B cell (primary cell): ENCODE data around the gene PDLIM1. TPM values are rescaled to one million over a fixed set of nuclear protein-coding genes. Genes with fewer than 3 reads are reported as not detected.

Source experiments
- ATAC-seq: fragments of 200-7000 bp; cut with Tn5 transposase; one replicate; pipeline ENCODE4 v1.10.0; 2021; ENCODE audit warnings: low read depth, mild to moderate bottlenecking, moderate number of reproducible peaks, moderate library complexity
- CTCF ChIA-PET: fragments of 350-600 bp; sonication (Branson Sonifier 250); formaldehyde crosslinking; loops from one replicate; lab custom pipeline; 2021; ENCODE audit warnings: antibody characterized with exemption, inconsistent platforms; lab: Charles Lee
- POLR2A ChIA-PET: fragments of 350-600 bp; sonication (Branson Sonifier 250); formaldehyde crosslinking; loops from one replicate; lab custom pipeline; 2021; ENCODE audit warnings: antibody characterized with exemption; lab: Charles Lee
- DNase-seq: peaks from one replicate; pipeline ENCODE4 v3.0.0; 2013
- H2AFZ ChIP-seq: 2 replicates; pipeline ENCODE4 v1.6.1; 2012; ENCODE audit warnings: mild to moderate bottlenecking, low read depth, low read length; ENCODE audit not compliant: insufficient read depth, poor library complexity, severe bottlenecking
- H3K27ac ChIP-seq, 2 donors: 1 replicate in 1 of 2; 2 replicates in 1 of 2; pipeline ENCODE4 v1.5.1; 2012 to 2013; ENCODE audit warnings: low read length in 2 of 2, mild to moderate bottlenecking in 2 of 2, moderate library complexity in 1 of 2
- H3K27me3 ChIP-seq, 4 experiments: fragments of 200-600 bp in 1 of 4; sonication (generic) in 1 of 4; replicated peaks in 1 of 4; 1 replicate in 2 of 4; 2 replicates in 2 of 4; pipeline versions ENCODE4 v1.6.1 to v1.7.0; 2013 to 2016; ENCODE audit warnings: low read length in 3 of 4, mild to moderate bottlenecking in 2 of 4, mixed read lengths in 1 of 4, moderate library complexity in 1 of 4; ENCODE audit not compliant: insufficient read depth in 4 of 4, control insufficient read depth in 3 of 4; ENCODE audit errors: control extremely low read depth in 1 of 4
- H3K36me3 ChIP-seq, 2 experiments: replicated peaks in 1 of 2; 1 replicate in 1 of 2; 2 replicates in 1 of 2; pipeline versions ENCODE4 v1.6.1 to v1.7.1; 2013; ENCODE audit warnings: low read length in 1 of 2; ENCODE audit not compliant: insufficient read depth in 2 of 2, control insufficient read depth in 1 of 2; ENCODE audit errors: control extremely low read depth in 1 of 2, extremely low read depth in 1 of 2
- H3K4me1 ChIP-seq, 2 donors: fragments of 200-600 bp in 1 of 2; sonication (generic) in 1 of 2; 1 replicate in 1 of 2; 2 replicates in 1 of 2; pipeline versions ENCODE4 v1.5.1 to v1.6.1; 2013 to 2017; ENCODE audit warnings: low read length in 2 of 2; ENCODE audit not compliant: control insufficient read depth in 2 of 2, insufficient read depth in 2 of 2
- H3K4me2 ChIP-seq: replicated peaks from 2 replicates; pipeline ENCODE3; 2012; ENCODE audit warnings: mild to moderate bottlenecking, low read depth, low read length; ENCODE audit not compliant: poor library complexity, severe bottlenecking
- H3K4me3 ChIP-seq, 5 experiments: fragments of 200-600 bp in 1 of 5; sonication (generic) in 1 of 5; 1 replicate in 3 of 5; 2 replicates in 2 of 5; pipeline versions ENCODE4 v1.5.1 to v1.7.0; 2011 to 2016; ENCODE audit warnings: low read length in 4 of 5, mild to moderate bottlenecking in 4 of 5, low read depth in 2 of 5, control low read depth in 1 of 5, moderate library complexity in 1 of 5; ENCODE audit not compliant: insufficient read depth in 1 of 5; ENCODE audit errors: control extremely low read depth in 1 of 5, extremely low read depth in 1 of 5
- H3K79me2 ChIP-seq: fragments of 200-600 bp; sonication (generic); one replicate; pipeline ENCODE4 v1.6.0; 2016; ENCODE audit warnings: low read length; ENCODE audit not compliant: control insufficient read depth, insufficient read depth
- H3K9ac ChIP-seq: fragments of 200-600 bp; sonication (generic); 2 replicates; pipeline ENCODE4 v1.6.1; 2017; ENCODE audit warnings: mild to moderate bottlenecking, low read length, moderate library complexity
- H3K9me3 ChIP-seq, 3 donors: one replicate each; pipeline versions ENCODE4 v1.6.1 to v1.7.1; 2013; ENCODE audit warnings: low read length in 2 of 3; ENCODE audit not compliant: control insufficient read depth in 2 of 3, insufficient read depth in 1 of 3; ENCODE audit errors: control extremely low read depth in 1 of 3
- H4K20me1 ChIP-seq: 2 replicates; pipeline ENCODE4 v1.6.0; 2012; ENCODE audit warnings: mild to moderate bottlenecking, low read length; ENCODE audit not compliant: insufficient read depth, control insufficient read depth, poor library complexity, severe bottlenecking
- H3K27ac Mint-ChIP-seq: one replicate; pipeline ENCODE4 v1.8.0; 2021; ENCODE audit warnings: mixed read lengths
- H3K27me3 Mint-ChIP-seq: one replicate; pipeline ENCODE4 v1.8.0; 2021; ENCODE audit warnings: mixed read lengths
- H3K4me1 Mint-ChIP-seq: one replicate; pipeline ENCODE4 v1.8.0; 2021; ENCODE audit warnings: mixed read lengths
- H3K4me3 Mint-ChIP-seq: one replicate; pipeline ENCODE4 v1.8.0; 2021; ENCODE audit warnings: mixed read lengths
- H3K9me3 Mint-ChIP-seq: one replicate; pipeline ENCODE4 v1.8.0; 2022; ENCODE audit warnings: mixed read lengths; ENCODE audit not compliant: insufficient read depth
- EZH2 ChIP-seq: IDR thresholded peaks from 2 replicates; pipeline ENCODE4 v1.6.1; 2012; ENCODE audit warnings: borderline replicate concordance, low read depth, mild to moderate bottlenecking, moderate library complexity, low read length; ENCODE audit not compliant: insufficient read depth, poor library complexity, severe bottlenecking
- WGBS: methylation state at CpG from one replicate; pipeline ENCODE4 v1.1.5; 2013; ENCODE audit warnings: missing lambda C conversion rate; ENCODE audit not compliant: insufficient coverage; 5-methylcytosine and 5-hydroxymethylcytosine counted together
- intact Hi-C: fragments of 100-400 bp; cut with micrococcal nuclease; formaldehyde crosslinking; loops from one replicate; pipeline ENCODE4 v1.10.0; 2022
- polyA plus RNA-seq: library from polyadenylated mRNA; depleted of rRNA; stranded (reverse); fragments of >200 nt; gene quantifications from 2 replicates; pipeline ENCODE4 v1.2.3, GENCODE V29; 2012
- total RNA-seq, 2 donors: library from RNA; stranded (reverse); fragments of 120-200 nt in 1 of 2; gene quantifications; 1 replicate in 1 of 2; 2 replicates in 1 of 2; pipeline versions ENCODE4 v1.2.3 to v1.2.4, GENCODE V29; 2013 to 2022
- TF ChIP-seq, protein P1 (sequence below): fragments of 200-600 bp; IDR thresholded peaks from one replicate; pipeline ENCODE4 v1.8.0; 2022; ENCODE audit warnings: antibody characterized with exemption, mild to moderate bottlenecking

PDLIM1 gene
- total and polyA plus RNA-seq, 2 donors (not counting 1 experiment from before 2014, with no cell fraction given): 123 to 135 TPM

DNA sequence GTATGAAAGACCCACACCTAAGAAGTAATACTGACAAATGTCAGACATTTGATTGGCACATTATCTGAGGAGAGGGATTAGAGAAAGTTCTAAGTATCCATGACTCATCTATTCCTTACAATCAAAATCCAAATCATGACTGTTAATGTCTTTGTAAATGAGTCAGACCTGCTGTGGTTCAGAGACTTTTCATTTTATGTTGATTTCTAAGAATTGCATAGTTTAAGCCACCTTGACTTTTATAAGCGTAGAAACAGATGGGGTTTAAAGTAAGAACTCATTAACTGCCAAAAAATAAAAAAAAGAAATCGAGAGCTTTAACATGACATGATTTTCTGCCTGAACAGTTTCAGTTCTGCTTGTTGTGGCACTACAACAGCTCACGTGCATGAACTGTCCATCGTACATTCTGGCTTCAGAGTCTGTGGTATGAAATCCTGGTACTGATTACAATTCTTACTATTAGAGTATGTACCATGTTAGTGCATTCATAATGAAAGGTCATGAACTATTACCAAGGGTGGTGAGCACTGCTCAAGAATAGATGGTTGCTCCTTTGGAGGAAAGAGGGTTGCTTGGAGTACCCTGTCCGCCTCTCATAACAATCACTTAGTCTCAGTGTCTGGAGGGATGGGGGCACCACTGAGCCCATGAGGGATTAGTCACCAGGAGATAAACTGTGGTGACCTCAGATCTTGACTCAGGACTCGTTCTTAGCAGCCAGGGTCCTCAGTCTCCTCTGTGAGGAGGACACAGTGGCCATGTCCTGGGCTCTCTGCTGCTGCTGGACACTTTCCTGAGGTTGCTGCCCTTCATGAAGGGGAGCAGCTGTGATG is 54.5 kb downstream of the PDLIM1 start:
- Mint-ChIP-seq H3K4me3 (peak overlapping the region; percentile 39), H3K27me3 (no peaks in the 10 kb centered on the region), H3K4me1 (peaks cover 20% of the 10 kb centered on the region), H3K27ac (peak overlapping the region; percentile 42), H3K9me3 (peaks cover 4% of the 10 kb centered on the region)
- intact Hi-C loops: loop anchor here (2.0 kb wide), 1 partner anchor 53 kb away; no protein-coding TSS in a partner anchor
- peaks cover 6 to 64% of the 10 kb centered on the region in 2 experiments for H3K36me3 ChIP-seq
- H4K20me1 ChIP-seq: no peaks in the 10 kb centered on the region
- WGBS: 80% methylated on average over 1 of the region's 6 CpGs
- CTCF ChIA-PET: interaction anchor here (0.7 to 5.9 kb wide), 4 partner anchors 10 to 129 kb away, joined by 3 to 34 read pairs (median 4); no protein-coding TSS in a partner anchor
- peak overlapping the region; percentile 10 for H3K4me2 ChIP-seq
- H3K79me2 ChIP-seq: peaks cover 12% of the 10 kb centered on the region
- H3K9me3 ChIP-seq: no peaks in the 10 kb centered on the region
- no peaks in the 10 kb centered on the region for H3K27me3 ChIP-seq
- POLR2A ChIA-PET: interaction anchor here (0.9 kb wide), 1 partner anchor 60 kb away, joined by 3 read pairs; no protein-coding TSS in a partner anchor
- no peak overlapping the region for H3K4me3 ChIP-seq
- peak overlapping the region in 1 of 2 donors; percentile 50 for H3K27ac ChIP-seq
- TF ChIP-seq EZH2: no peak
- TF ChIP-seq, protein P1, sequence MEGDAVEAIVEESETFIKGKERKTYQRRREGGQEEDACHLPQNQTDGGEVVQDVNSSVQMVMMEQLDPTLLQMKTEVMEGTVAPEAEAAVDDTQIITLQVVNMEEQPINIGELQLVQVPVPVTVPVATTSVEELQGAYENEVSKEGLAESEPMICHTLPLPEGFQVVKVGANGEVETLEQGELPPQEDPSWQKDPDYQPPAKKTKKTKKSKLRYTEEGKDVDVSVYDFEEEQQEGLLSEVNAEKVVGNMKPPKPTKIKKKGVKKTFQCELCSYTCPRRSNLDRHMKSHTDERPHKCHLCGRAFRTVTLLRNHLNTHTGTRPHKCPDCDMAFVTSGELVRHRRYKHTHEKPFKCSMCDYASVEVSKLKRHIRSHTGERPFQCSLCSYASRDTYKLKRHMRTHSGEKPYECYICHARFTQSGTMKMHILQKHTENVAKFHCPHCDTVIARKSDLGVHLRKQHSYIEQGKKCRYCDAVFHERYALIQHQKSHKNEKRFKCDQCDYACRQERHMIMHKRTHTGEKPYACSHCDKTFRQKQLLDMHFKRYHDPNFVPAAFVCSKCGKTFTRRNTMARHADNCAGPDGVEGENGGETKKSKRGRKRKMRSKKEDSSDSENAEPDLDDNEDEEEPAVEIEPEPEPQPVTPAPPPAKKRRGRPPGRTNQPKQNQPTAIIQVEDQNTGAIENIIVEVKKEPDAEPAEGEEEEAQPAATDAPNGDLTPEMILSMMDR: no peak
- ATAC-seq (peak; percentile 76), DNase-seq (peak; percentile 56)
- no peak overlapping the region for H2AFZ ChIP-seq
- H3K9ac ChIP-seq: no peak overlapping the region
- peaks cover 11 to 15% of the 10 kb centered on the region in 2 donors for H3K4me1 ChIP-seq

GRCh38 chr10:95235676-95236067 is 55.1 kb downstream of the PDLIM1 start:
- no peaks in the 10 kb centered on the region for H3K27me3 ChIP-seq
- intact Hi-C loops: loop anchor here (2.0 kb wide), 1 partner anchor 53 kb away; no protein-coding TSS in a partner anchor
- no peak overlapping the region for H3K9ac ChIP-seq
- CTCF ChIA-PET: interaction anchor here (0.7 to 5.9 kb wide), 4 partner anchors 11 to 129 kb away, joined by 3 to 34 read pairs (median 4); no protein-coding TSS in a partner anchor
- Mint-ChIP-seq H3K27me3 (no peaks in the 10 kb centered on the region), H3K4me1 (peaks cover 26% of the 10 kb centered on the region), H3K4me3 (no peak overlapping the region), H3K27ac (peak overlapping the region; percentile 42), H3K9me3 (peaks cover 4% of the 10 kb centered on the region)
- H3K36me3 ChIP-seq: peaks cover 3 to 58% of the 10 kb centered on the region in 2 experiments
- no peak overlapping the region for H2AFZ ChIP-seq
- no peak overlapping the region for H3K4me3 ChIP-seq
- TF ChIP-seq, protein P1: no peak
- no peak for TF ChIP-seq EZH2
- no peaks in the 10 kb centered on the region for H4K20me1 ChIP-seq
- ATAC-seq (no peak), DNase-seq (no peak)
- peak overlapping the region; percentile 10 for H3K4me2 ChIP-seq
- 80% methylated on average over 1 of the region's 3 CpGs for WGBS
- peaks cover 8% of the 10 kb centered on the region for H3K79me2 ChIP-seq
- peaks cover 11 to 20% of the 10 kb centered on the region in 2 donors for H3K4me1 ChIP-seq
- no peaks in the 10 kb centered on the region for H3K9me3 ChIP-seq
- POLR2A ChIA-PET: no interaction called here
- H3K27ac ChIP-seq: peak overlapping the region in 1 of 2 donors; percentile 50
